PC-9 (cell line): ENCODE data around the gene GPATCH2L. TPM values are rescaled to one million over a fixed set of nuclear protein-coding genes. Genes with fewer than 3 reads are reported as not detected.

Source experiments
- BruUV-seq: library from RNA; stranded (reverse); fragments of 400-500 nt; replicated peaks from 2 replicates; lab custom pipeline; 2021; lab: Mats Ljungman, UMichigan
- CTCF ChIA-PET: fragments of 300-600 bp; sonication (Branson Sonifier 250); formaldehyde crosslinking; loops from one replicate; lab custom pipeline; 2022; ENCODE audit warnings: antibody characterized with exemption; lab: Charles Lee
- POLR2A ChIA-PET: fragments of 300-600 bp; sonication (Branson Sonifier 250); formaldehyde crosslinking; loops from one replicate; lab custom pipeline; 2022; ENCODE audit warnings: antibody characterized with exemption; ENCODE audit not compliant: unreplicated experiment; lab: Charles Lee
- DNase-seq, 2 experiments: peaks; one replicate each; pipeline versions ENCODE4 v3.0.0 to v3.0.0-alpha.2; 2015 to 2022; ENCODE audit warnings: mixed read lengths in 1 of 2
- H2AFZ ChIP-seq: fragments of 200-600 bp; sonication (generic); 2 replicates; pipeline ENCODE4 v1.8.1; 2017; ENCODE audit warnings: antibody characterized with exemption
- H3F3A ChIP-seq: fragments of 200-600 bp; sonication (generic); 2 replicates; pipeline ENCODE4 v1.8.1; 2017; ENCODE audit warnings: antibody characterized with exemption, mild to moderate bottlenecking, low read depth; ENCODE audit not compliant: insufficient read depth
- H3K27ac ChIP-seq: fragments of 200-600 bp; sonication (generic); 2 replicates; pipeline ENCODE4 v1.6.1; 2016; ENCODE audit warnings: mixed run types
- H3K27me3 ChIP-seq: fragments of 200-600 bp; sonication (generic); 2 replicates; pipeline ENCODE4 v1.6.1; 2016; ENCODE audit warnings: low read depth, mixed run types; ENCODE audit not compliant: insufficient read depth
- H3K36me3 ChIP-seq: fragments of 200-600 bp; sonication (generic); 2 replicates; pipeline ENCODE4 v1.6.1; 2016; ENCODE audit warnings: low read depth, mixed run types
- H3K4me1 ChIP-seq: fragments of 200-600 bp; sonication (generic); replicated peaks from 2 replicates; pipeline ENCODE4 v1.6.1; 2016; ENCODE audit warnings: mixed run types; ENCODE audit not compliant: insufficient read depth
- H3K4me2 ChIP-seq: fragments of 200-600 bp; sonication (generic); 2 replicates; pipeline ENCODE4 v1.6.1; 2017; ENCODE audit warnings: mixed run types
- H3K4me3 ChIP-seq: fragments of 200-600 bp; sonication (generic); 2 replicates; pipeline ENCODE4 v1.6.1; 2016; ENCODE audit warnings: mixed run types
- H3K79me2 ChIP-seq: fragments of 200-600 bp; sonication (generic); 2 replicates; pipeline ENCODE4 v1.6.1; 2017; ENCODE audit warnings: low read depth, mixed run types
- H3K9me2 ChIP-seq: fragments of 200-600 bp; sonication (generic); 2 replicates; pipeline ENCODE4 v1.8.1; 2017; ENCODE audit warnings: mild to moderate bottlenecking; ENCODE audit not compliant: insufficient read depth
- H3K9me3 ChIP-seq: fragments of 200-600 bp; sonication (generic); 2 replicates; pipeline ENCODE4 v1.8.1; 2016; ENCODE audit warnings: low read depth; ENCODE audit not compliant: insufficient read depth
- H4K20me1 ChIP-seq: fragments of 200-600 bp; sonication (generic); 2 replicates; pipeline ENCODE4 v1.8.1; 2017; ENCODE audit not compliant: insufficient read depth
- EZH2 ChIP-seq: fragments of 200-600 bp; sonication (generic); IDR thresholded peaks from 2 replicates; pipeline ENCODE4 v1.8.0; 2017; ENCODE audit warnings: antibody characterized with exemption, low read depth
- intact Hi-C: fragments of 100-400 bp; cut with micrococcal nuclease; formaldehyde crosslinking; loops from one replicate; pipeline ENCODE4 v1.10.0; 2022; ENCODE audit not compliant: unreplicated experiment
- total RNA-seq: library from RNA; stranded (reverse); gene quantifications from 2 replicates; pipeline ENCODE4 v1.2.3, GENCODE V29; 2021
- TF ChIP-seq, protein P1 (sequence below): fragments of 200-600 bp; sonication (generic); conservative IDR thresholded peaks from 2 replicates; pipeline ENCODE4 v1.6.1; 2017; ENCODE audit warnings: mixed run types, antibody characterized with exemption, mild to moderate bottlenecking, moderate library complexity

GPATCH2L gene
- total RNA-seq, 1 experiment from 2014 or later = 124 TPM

DNA sequence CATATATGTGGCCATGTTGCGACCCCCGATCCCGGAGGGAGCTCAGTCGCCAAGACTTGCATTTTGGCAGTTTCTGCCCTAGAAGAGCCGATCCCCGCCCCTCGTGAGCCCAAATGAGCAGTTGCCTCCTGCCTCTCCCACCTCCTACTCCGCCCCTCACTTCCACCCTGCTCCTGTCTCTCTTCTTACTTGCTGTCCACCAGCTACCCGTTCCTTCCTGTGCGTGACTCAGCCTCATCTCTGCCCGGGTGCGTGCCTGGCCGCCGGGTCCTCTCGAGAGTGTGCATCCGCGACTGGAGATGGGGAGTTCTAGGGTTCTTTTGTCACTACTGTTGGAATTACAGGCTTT, 585 bp downstream of the GPATCH2L start:
- no peaks in the 10 kb centered on the region for H3K9me3 ChIP-seq
- no peaks in the 10 kb centered on the region for H3F3A ChIP-seq
- CTCF ChIA-PET = no interaction called here
- H3K4me3 ChIP-seq = peak overlapping the region; percentile 82
- H2AFZ ChIP-seq = peak overlapping the region; percentile 94
- POLR2A ChIA-PET = interaction anchor here (0.6 kb wide), 1 partner anchor 1643 kb away, joined by 5 read pairs; no protein-coding TSS in a partner anchor
- H3K4me1 ChIP-seq = peaks cover 35% of the 10 kb centered on the region
- peaks cover 23% of the 10 kb centered on the region for H3K36me3 ChIP-seq
- TF ChIP-seq, protein P1, sequence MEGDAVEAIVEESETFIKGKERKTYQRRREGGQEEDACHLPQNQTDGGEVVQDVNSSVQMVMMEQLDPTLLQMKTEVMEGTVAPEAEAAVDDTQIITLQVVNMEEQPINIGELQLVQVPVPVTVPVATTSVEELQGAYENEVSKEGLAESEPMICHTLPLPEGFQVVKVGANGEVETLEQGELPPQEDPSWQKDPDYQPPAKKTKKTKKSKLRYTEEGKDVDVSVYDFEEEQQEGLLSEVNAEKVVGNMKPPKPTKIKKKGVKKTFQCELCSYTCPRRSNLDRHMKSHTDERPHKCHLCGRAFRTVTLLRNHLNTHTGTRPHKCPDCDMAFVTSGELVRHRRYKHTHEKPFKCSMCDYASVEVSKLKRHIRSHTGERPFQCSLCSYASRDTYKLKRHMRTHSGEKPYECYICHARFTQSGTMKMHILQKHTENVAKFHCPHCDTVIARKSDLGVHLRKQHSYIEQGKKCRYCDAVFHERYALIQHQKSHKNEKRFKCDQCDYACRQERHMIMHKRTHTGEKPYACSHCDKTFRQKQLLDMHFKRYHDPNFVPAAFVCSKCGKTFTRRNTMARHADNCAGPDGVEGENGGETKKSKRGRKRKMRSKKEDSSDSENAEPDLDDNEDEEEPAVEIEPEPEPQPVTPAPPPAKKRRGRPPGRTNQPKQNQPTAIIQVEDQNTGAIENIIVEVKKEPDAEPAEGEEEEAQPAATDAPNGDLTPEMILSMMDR = no peak
- no peak for TF ChIP-seq EZH2
- intact Hi-C loops = loop anchor here (5.0 kb wide), 1 partner anchor 575 kb away; the partner anchor contains the start of gene FLVCR2
- DNase-seq = peak; percentile 81 to 83
- peaks cover 34% of the 10 kb centered on the region for H3K27me3 ChIP-seq
- BruUV-seq = no TSS peak
- peaks cover 54% of the 10 kb centered on the region for H3K79me2 ChIP-seq
- peak overlapping the region; percentile 52 for H3K27ac ChIP-seq
- no peaks in the 10 kb centered on the region for H3K9me2 ChIP-seq
- H4K20me1 ChIP-seq = peaks cover 48% of the 10 kb centered on the region
- peak overlapping the region; percentile 84 for H3K4me2 ChIP-seq

DNA sequence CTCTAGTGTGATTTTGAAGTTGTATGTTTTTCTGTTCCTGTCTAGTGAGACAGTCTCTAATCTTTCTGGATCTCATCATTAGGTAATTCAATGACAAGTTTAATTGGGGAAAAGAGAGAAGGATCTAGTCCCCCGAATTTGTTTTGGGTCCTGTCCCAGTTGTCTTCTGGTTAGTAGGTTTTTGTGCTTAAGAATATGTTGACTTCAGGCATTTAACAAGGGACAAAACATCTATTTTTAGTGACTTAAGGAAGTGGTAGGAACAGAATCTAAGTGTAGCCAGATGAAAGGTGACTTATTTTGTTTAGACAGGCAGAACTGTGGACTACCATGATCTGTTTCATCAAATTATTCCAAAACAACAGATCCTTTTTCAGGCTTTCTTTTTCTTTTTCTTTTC, 2.2 kb downstream of the GPATCH2L start:
- no peak overlapping the region for H3K27ac ChIP-seq
- no peak overlapping the region for H3K4me3 ChIP-seq
- TF ChIP-seq, protein P1 = no peak
- TF ChIP-seq EZH2 = no peak
- peaks cover 64% of the 10 kb centered on the region for H4K20me1 ChIP-seq
- BruUV-seq = no TSS peak
- peaks cover 20% of the 10 kb centered on the region for H3K27me3 ChIP-seq
- intact Hi-C loops = loop anchor here (5.0 kb wide), 1 partner anchor 577 kb away; the partner anchor contains the start of gene FLVCR2
- H3K9me2 ChIP-seq = no peaks in the 10 kb centered on the region
- peaks cover 39% of the 10 kb centered on the region for H3K36me3 ChIP-seq
- no peak for DNase-seq
- peaks cover 70% of the 10 kb centered on the region for H3K79me2 ChIP-seq
- no peaks in the 10 kb centered on the region for H3K9me3 ChIP-seq
- H3K4me2 ChIP-seq = 0 out of 2 replicates have a peak overlapping the region, but pooled peaks have one; percentile 84
- H3K4me1 ChIP-seq = peaks cover 35% of the 10 kb centered on the region
- CTCF ChIA-PET = no interaction called here
- POLR2A ChIA-PET = interaction anchor here (0.5 kb wide), 1 partner anchor 121 kb away, joined by 7 read pairs; no protein-coding TSS in a partner anchor
- H3F3A ChIP-seq = no peaks in the 10 kb centered on the region
- no peak overlapping the region for H2AFZ ChIP-seq

DNA sequence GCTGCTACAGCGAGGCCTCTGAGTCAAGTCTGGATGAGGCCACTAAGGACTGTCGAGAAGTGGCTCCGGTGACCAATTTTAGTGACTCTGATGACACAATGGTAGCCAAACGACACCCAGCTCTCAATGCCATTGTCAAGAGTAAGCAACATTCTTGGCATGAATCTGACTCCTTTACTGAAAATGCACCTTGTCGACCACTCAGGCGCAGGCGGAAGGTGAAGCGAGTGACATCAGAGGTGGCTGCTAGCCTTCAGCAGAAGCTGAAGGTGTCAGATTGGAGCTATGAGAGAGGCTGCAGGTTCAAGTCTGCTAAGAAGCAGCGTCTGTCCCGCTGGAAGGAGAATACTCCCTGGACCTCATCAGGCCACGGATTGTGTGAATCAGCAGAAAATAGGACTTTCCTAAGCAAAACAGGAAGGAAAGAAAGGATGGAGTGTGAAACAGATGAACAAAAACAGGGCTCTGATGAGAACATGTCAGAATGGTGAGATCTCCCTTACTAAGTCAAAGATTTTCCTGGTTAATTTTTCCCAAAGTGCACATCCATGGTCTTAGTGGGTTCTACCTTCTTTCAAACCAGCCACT, 2.9 kb downstream of the GPATCH2L start:
- no peak overlapping the region for H3K4me3 ChIP-seq
- H4K20me1 ChIP-seq = peaks cover 71% of the 10 kb centered on the region
- peaks cover 75% of the 10 kb centered on the region for H3K79me2 ChIP-seq
- TF ChIP-seq, protein P1 = no peak
- no peak for TF ChIP-seq EZH2
- ChIA-PET CTCF (no interaction called here), POLR2A (no interaction called here)
- peaks cover 35% of the 10 kb centered on the region for H3K4me1 ChIP-seq
- no peak overlapping the region for H3K27ac ChIP-seq
- no peak overlapping the region for H2AFZ ChIP-seq
- DNase-seq = no peak
- no peaks in the 10 kb centered on the region for H3K9me3 ChIP-seq
- H3K4me2 ChIP-seq = peak overlapping the region; percentile 28
- no peaks in the 10 kb centered on the region for H3F3A ChIP-seq
- H3K36me3 ChIP-seq = peaks cover 46% of the 10 kb centered on the region
- intact Hi-C loops = loop anchor here (5.0 kb wide), 1 partner anchor 577 kb away; the partner anchor contains the start of gene FLVCR2
- H3K27me3 ChIP-seq = peaks cover 13% of the 10 kb centered on the region
- H3K9me2 ChIP-seq = no peaks in the 10 kb centered on the region
- BruUV-seq = no TSS peak
